Neuronal stem cell (in vitro differentiated cells): ENCODE measurements around the gene SAMD10.

ENCODE experiments used
- DNase-seq: peaks from one replicate; pipeline ENCODE4 v3.0.0-alpha.2; 2013; ENCODE audit warnings: low spot score
- H2AFZ ChIP-seq: one replicate; pipeline ENCODE4 v1.6.1; 2013; ENCODE audit warnings: mild to moderate bottlenecking, low read length, inconsistent platforms
- H2AK5ac ChIP-seq: 2 replicates; pipeline ENCODE4 v1.6.1; 2013; ENCODE audit warnings: low read depth, mild to moderate bottlenecking, inconsistent platforms, low read length, moderate library complexity, mixed read lengths
- H2BK120ac ChIP-seq: 2 replicates; pipeline ENCODE4 v1.6.1; 2013; ENCODE audit warnings: low read depth, mild to moderate bottlenecking, inconsistent platforms, low read length, moderate library complexity, mixed read lengths
- H2BK12ac ChIP-seq: one replicate; pipeline ENCODE4 v1.6.1; 2013; ENCODE audit warnings: low read length, inconsistent platforms
- H2BK15ac ChIP-seq: 2 replicates; pipeline ENCODE4 v1.6.1; 2013; ENCODE audit warnings: mild to moderate bottlenecking, low read length, inconsistent platforms, mixed read lengths
- H2BK5ac ChIP-seq: one replicate; pipeline ENCODE4 v1.6.1; 2013; ENCODE audit warnings: inconsistent platforms, mild to moderate bottlenecking, low read length, moderate library complexity
- H3K14ac ChIP-seq: one replicate; pipeline ENCODE4 v1.6.1; 2013; ENCODE audit warnings: low read length, inconsistent platforms
- H3K18ac ChIP-seq: 2 replicates; pipeline ENCODE4 v1.6.1; 2013; ENCODE audit warnings: low read length, inconsistent platforms
- H3K23ac ChIP-seq: 2 replicates; pipeline ENCODE4 v1.6.1; 2013; ENCODE audit warnings: low read depth, mild to moderate bottlenecking, mixed read lengths, low read length, inconsistent platforms; ENCODE audit not compliant: poor library complexity
- H3K27ac ChIP-seq: replicated peaks from 3 replicates; pipeline ENCODE4 v1.5.1; 2013; ENCODE audit warnings: low read length, inconsistent platforms
- H3K27me3 ChIP-seq, 3 experiments: 2 replicates each; pipeline ENCODE4 v1.6.1; 2013; ENCODE audit warnings: low read length in 3 of 3, mild to moderate bottlenecking in 2 of 3, inconsistent platforms in 1 of 3, low read depth in 1 of 3, mixed read lengths in 1 of 3, moderate library complexity in 1 of 3; ENCODE audit not compliant: control insufficient read depth in 3 of 3, insufficient read depth in 3 of 3
- H3K36me3 ChIP-seq, 2 donors: replicated peaks in 1 of 2; 2 replicates each; pipeline ENCODE4 v1.6.1; 2013; ENCODE audit warnings: low read length in 2 of 2; ENCODE audit not compliant: control insufficient read depth in 2 of 2, insufficient read depth in 2 of 2
- H3K4ac ChIP-seq: 2 replicates; pipeline ENCODE4 v1.6.1; 2013; ENCODE audit warnings: inconsistent platforms, mild to moderate bottlenecking, low read length, moderate library complexity
- H3K4me1 ChIP-seq, 2 donors: 1 replicate in 1 of 2; 2 replicates in 1 of 2; pipeline ENCODE4 v1.6.1; 2013; ENCODE audit warnings: low read length in 2 of 2, low read depth in 1 of 2; ENCODE audit not compliant: control insufficient read depth in 2 of 2, insufficient read depth in 1 of 2
- H3K4me2 ChIP-seq: one replicate; pipeline ENCODE4 v1.6.1; 2013; ENCODE audit warnings: mild to moderate bottlenecking, low read length, inconsistent platforms; ENCODE audit not compliant: insufficient read depth, poor library complexity, severe bottlenecking
- H3K4me3 ChIP-seq, 2 donors: 2 replicates each; pipeline ENCODE4 v1.5.1; 2013; ENCODE audit warnings: low read length in 2 of 2, mild to moderate bottlenecking in 2 of 2, inconsistent platforms in 1 of 2, moderate library complexity in 1 of 2
- H3K79me1 ChIP-seq: one replicate; pipeline ENCODE4 v1.6.1; 2013; ENCODE audit warnings: low read depth, mild to moderate bottlenecking, inconsistent platforms, low read length, moderate library complexity
- H3K9ac ChIP-seq: one replicate; pipeline ENCODE4 v1.6.1; 2013; ENCODE audit warnings: mild to moderate bottlenecking, low read depth, low read length, inconsistent platforms; ENCODE audit not compliant: poor library complexity
- H3K9me3 ChIP-seq, 2 donors: replicated peaks in 1 of 2; 2 replicates each; pipeline versions ENCODE3 to v1.6.1; 2013; ENCODE audit warnings: low read length in 2 of 2, mild to moderate bottlenecking in 2 of 2, inconsistent platforms in 1 of 2, low read depth in 1 of 2, mixed read lengths in 1 of 2, moderate library complexity in 1 of 2; ENCODE audit not compliant: control insufficient read depth in 2 of 2, insufficient read depth in 1 of 2
- H4K8ac ChIP-seq: one replicate; pipeline ENCODE4 v1.6.1; 2013; ENCODE audit warnings: low read depth, mild to moderate bottlenecking, inconsistent platforms, low read length, moderate library complexity
- H4K91ac ChIP-seq: one replicate; pipeline ENCODE4 v1.6.1; 2013; ENCODE audit warnings: low read length, low read depth, mild to moderate bottlenecking, inconsistent platforms; ENCODE audit not compliant: poor library complexity
- WGBS, 2 donors: extraction: QIAGEN DNeasy Blood & Tissue Kit; methylation state at CpG; one replicate each; pipeline ENCODE4 v1.1.7; 2013; ENCODE audit warnings: missing lambda C conversion rate in 2 of 2, mixed read lengths in 1 of 2; ENCODE audit not compliant: insufficient read length in 2 of 2, insufficient replicate concordance in 1 of 2; ENCODE audit errors: extremely low coverage in 2 of 2; 5-methylcytosine and 5-hydroxymethylcytosine counted together

The SAMD10 gene

DNA sequence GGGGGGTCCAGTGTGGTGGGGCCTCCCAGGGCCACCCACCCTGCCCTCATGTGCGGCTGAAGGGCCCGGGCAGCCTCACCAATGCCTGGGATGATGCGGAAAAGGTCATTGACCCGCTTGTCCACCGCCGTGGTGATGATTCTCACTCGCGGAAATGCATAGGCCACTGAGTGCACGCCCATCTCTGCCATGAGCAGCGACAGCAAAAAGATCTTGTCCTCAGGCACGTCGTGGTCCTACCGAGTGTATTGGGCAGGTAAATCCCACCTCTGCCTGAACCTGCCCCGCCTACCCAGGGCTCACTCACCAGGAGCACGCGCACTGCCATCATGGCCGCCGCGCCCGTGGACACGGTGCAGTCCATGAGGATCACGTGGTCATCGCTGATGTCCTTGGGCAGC lies 39.4 kb downstream of the SAMD10 start:
- Histone ChIP-seq H3K36me3 (peaks cover 38 to 89% of the 10 kb centered on the region in 2 donors), H3K4me3 (peak overlapping the region in 1 of 2 donors; percentile 14), H2AK5ac (peak overlapping the region; percentile 84), H4K91ac (no peak overlapping the region), H2BK120ac (no peak overlapping the region), H3K27me3 (no peaks in the 10 kb centered on the region), H2BK5ac (no peak overlapping the region), H3K9me3 (peaks cover 0 to 2% of the 10 kb centered on the region in 2 donors), H3K9ac (no peak overlapping the region), H3K27ac (no peak overlapping the region), H3K14ac (peak overlapping the region; percentile 8), H3K4ac (no peak overlapping the region), H2BK15ac (no peak overlapping the region), H2AFZ (no peak overlapping the region), H3K18ac (peak overlapping the region; percentile 11), H4K8ac (no peak overlapping the region), H2BK12ac (no peak overlapping the region), H3K4me1 (peaks cover 0 to 5% of the 10 kb centered on the region in 2 donors), H3K4me2 (no peak overlapping the region), H3K23ac (peak overlapping the region; percentile 85), H3K79me1 (peaks cover 19% of the 10 kb centered on the region)
- no peak for DNase-seq
- no CpG with 5 or more reads among the region's 23 CpGs for WGBS, 2 donors

DNA sequence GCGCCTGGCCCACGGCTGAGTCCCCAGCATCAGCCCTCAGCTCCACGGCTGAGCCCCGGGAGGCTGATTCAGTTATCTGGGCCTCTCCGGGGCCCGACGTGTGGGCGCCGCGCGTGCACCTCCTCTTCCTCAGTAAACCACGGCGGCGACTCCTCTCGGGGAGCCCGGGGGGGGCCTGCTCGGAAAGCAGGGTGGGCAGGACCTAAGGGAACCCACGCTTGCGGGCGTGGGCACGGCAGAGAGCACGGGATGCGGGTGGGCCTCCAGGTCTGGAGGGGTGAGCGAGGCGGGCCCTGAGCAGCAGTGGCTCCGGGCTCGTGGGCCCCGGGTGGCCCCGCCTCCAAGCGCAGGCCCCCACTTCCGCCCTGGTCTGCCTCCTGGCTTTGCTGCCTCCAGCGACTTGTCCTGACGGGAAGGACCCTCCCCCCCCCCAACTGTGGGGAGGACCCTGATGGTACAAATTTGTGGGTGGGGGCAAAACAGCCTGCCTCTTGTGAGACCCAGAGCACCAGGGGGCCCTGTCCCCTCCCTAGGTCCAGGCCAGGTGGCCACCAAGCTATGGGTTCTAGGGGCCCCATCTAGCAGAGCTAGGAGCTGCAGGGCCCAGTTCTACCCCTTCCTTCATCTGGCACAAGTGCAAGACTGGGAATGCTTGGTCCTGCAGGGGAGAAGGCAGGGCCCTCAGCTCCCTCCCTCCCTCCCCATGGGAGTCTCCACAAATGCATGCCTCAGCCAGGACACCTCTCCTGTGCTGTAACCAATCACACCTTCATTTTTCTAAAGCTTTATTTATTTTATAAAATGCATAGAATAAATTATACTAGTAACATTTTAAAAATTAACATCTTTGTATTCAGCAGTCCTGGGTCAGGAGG lies 40.1 kb downstream of the SAMD10 start:
- no peak overlapping the region for H2BK15ac ChIP-seq
- peaks cover 15% of the 10 kb centered on the region for H3K79me1 ChIP-seq
- no peak overlapping the region for H3K27ac ChIP-seq
- peak overlapping the region; percentile 7 for H3K18ac ChIP-seq
- no peak overlapping the region for H4K91ac ChIP-seq
- no peak overlapping the region for H2BK5ac ChIP-seq
- peaks cover 37 to 88% of the 10 kb centered on the region in 2 donors for H3K36me3 ChIP-seq
- peaks cover 0 to 5% of the 10 kb centered on the region in 2 donors for H3K4me1 ChIP-seq
- H3K4me2 ChIP-seq = no peak overlapping the region
- WGBS, 2 donors = no CpG with 5 or more reads among the region's 33 CpGs
- H2AK5ac ChIP-seq = no peak overlapping the region
- H2BK120ac ChIP-seq = no peak overlapping the region
- H3K23ac ChIP-seq = no peak overlapping the region
- no peak overlapping the region for H2BK12ac ChIP-seq
- no peak overlapping the region for H3K4ac ChIP-seq
- no peak overlapping the region for H3K14ac ChIP-seq
- H3K4me3 ChIP-seq = no peak overlapping the region
- peaks cover 0 to 2% of the 10 kb centered on the region in 2 donors for H3K9me3 ChIP-seq
- no peak overlapping the region for H4K8ac ChIP-seq
- no peak overlapping the region for H2AFZ ChIP-seq
- no peak overlapping the region for H3K9ac ChIP-seq
- H3K27me3 ChIP-seq = no peaks in the 10 kb centered on the region
- no peak for DNase-seq

DNA sequence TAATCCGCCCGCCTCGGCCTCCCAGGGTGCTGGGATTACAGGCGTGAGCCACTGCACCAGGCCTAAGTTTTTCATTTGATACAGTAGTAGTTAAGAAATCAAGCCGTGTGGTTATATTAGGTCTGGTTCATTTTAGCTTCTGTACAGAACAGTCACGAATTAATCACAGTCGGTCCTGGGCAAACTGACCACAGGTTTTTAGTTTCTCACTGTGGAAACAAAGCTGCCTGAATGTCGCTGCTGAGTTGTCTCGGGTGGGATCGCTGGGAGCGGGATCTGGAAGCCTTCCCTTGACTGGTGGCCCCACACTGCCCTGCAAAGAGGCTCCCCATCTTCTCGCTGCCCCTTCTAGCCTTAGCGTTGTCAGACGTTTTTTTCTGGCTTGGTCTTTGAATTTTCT lies 41.8 kb downstream of the SAMD10 start:
- H3K4me2 ChIP-seq = no peak overlapping the region
- H3K9me3 ChIP-seq = peaks cover 0 to 2% of the 10 kb centered on the region in 2 donors
- no peak overlapping the region for H2BK120ac ChIP-seq
- H3K4me1 ChIP-seq = peaks cover 0 to 5% of the 10 kb centered on the region in 2 donors
- no peak overlapping the region for H2BK5ac ChIP-seq
- H3K4ac ChIP-seq = no peak overlapping the region
- no peak overlapping the region for H3K23ac ChIP-seq
- H2BK12ac ChIP-seq = no peak overlapping the region
- H3K9ac ChIP-seq = no peak overlapping the region
- no peak overlapping the region for H2BK15ac ChIP-seq
- peaks cover 30 to 88% of the 10 kb centered on the region in 2 donors for H3K36me3 ChIP-seq
- H2AK5ac ChIP-seq = no peak overlapping the region
- H3K18ac ChIP-seq = no peak overlapping the region
- H3K27me3 ChIP-seq = no peaks in the 10 kb centered on the region
- peaks cover 10% of the 10 kb centered on the region for H3K79me1 ChIP-seq
- no peak overlapping the region for H4K91ac ChIP-seq
- H4K8ac ChIP-seq = no peak overlapping the region
- WGBS, 2 donors = no CpG with 5 or more reads among the region's 14 CpGs
- H3K14ac ChIP-seq = no peak overlapping the region
- H3K4me3 ChIP-seq = no peak overlapping the region
- no peak for DNase-seq
- H3K27ac ChIP-seq = no peak overlapping the region
- no peak overlapping the region for H2AFZ ChIP-seq

DNA sequence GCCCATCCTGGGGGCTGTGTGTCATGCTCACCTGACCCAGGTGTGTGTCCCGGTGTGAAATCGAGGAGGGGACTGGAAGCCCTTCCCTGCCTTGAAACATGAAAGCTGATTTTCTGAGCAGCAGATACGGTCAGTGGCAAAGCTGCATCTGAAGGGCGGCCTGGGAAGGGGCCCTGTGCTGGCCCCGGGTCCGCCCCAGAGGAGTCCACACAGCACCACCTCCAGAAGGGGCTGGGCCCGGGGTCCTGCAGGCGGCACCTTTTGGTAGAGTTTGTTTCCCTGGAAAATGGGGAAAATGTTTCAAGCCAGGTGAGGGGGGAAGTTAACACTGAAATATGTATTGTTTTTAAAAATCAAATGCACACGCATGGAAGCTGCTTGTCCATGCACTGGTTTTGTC lies 44.0 kb downstream of the SAMD10 start:
- Histone ChIP-seq H2BK12ac (no peak overlapping the region), H2AK5ac (no peak overlapping the region), H3K27me3 (no peaks in the 10 kb centered on the region), H3K4ac (no peak overlapping the region), H3K4me1 (no peaks in the 10 kb centered on the region), H4K91ac (no peak overlapping the region), H3K79me1 (peaks cover 5% of the 10 kb centered on the region), H3K9me3 (peaks cover 0 to 2% of the 10 kb centered on the region in 2 donors), H3K9ac (no peak overlapping the region), H3K23ac (no peak overlapping the region), H3K4me2 (no peak overlapping the region), H2AFZ (no peak overlapping the region), H2BK5ac (no peak overlapping the region), H3K4me3 (no peak overlapping the region), H4K8ac (no peak overlapping the region), H3K18ac (no peak overlapping the region), H3K27ac (no peak overlapping the region), H3K36me3 (peaks cover 40 to 96% of the 10 kb centered on the region in 2 donors), H3K14ac (no peak overlapping the region), H2BK15ac (no peak overlapping the region), H2BK120ac (no peak overlapping the region)
- DNase-seq = no peak
- WGBS, 2 donors = no CpG with 5 or more reads among the region's 9 CpGs
